Esophagus mucosa (tissue), 1 donor: ENCODE results near the gene CLIC4. TPM values are rescaled to one million over a fixed set of nuclear protein-coding genes. Genes with fewer than 3 reads are reported as not detected.

Source experiments
- ATAC-seq: fragments of 200-7000 bp; cut with Tn5 transposase; one replicate; pipeline ENCODE4 v1.9.1; 2020
- total RNA-seq: library from RNA; stranded (reverse); gene quantifications from one replicate; pipeline ENCODE4 v1.2.4, GENCODE V29; 2023
- donor health status: DM: yes; HTN: yes; CAD: no.

The CLIC4 gene
- total RNA-seq, 1 donor from 2014 or later: 56.8 TPM

- peak; percentile 63 for ATAC-seq
Measured at GRCh38 chr1:24861821-24862727, 116.8 kb downstream of the CLIC4 start.

GRCh38 chr1:24862775-24863483, 117.7 kb downstream of the CLIC4 start:
- no peak for ATAC-seq

GRCh38 chr1:24864370-24864777, 119.1 kb downstream of the CLIC4 start:
- ATAC-seq: no peak

GRCh38 chr1:24865168-24865567, 119.9 kb downstream of the CLIC4 start:
- no peak for ATAC-seq

- no peak for ATAC-seq
Measured at GRCh38 chr1:24865587-24865986, 120.3 kb downstream of the CLIC4 start.

GRCh38 chr1:24866211-24867083, 121.2 kb downstream of the CLIC4 start:
- ATAC-seq: peak; percentile 36

GRCh38 chr1:24867084-24867870, 122.0 kb downstream of the CLIC4 start:
- peak; percentile 24 for ATAC-seq

GRCh38 chr1:24868016-24868875, 123.0 kb downstream of the CLIC4 start:
- no peak for ATAC-seq

GRCh38 chr1:24870551-24871195, 125.4 kb downstream of the CLIC4 start:
- no peak for ATAC-seq

- no peak for ATAC-seq
Measured at GRCh38 chr1:24871306-24871901, 126.2 kb downstream of the CLIC4 start.

GRCh38 chr1:24872061-24872850, 127.0 kb downstream of the CLIC4 start:
- no peak for ATAC-seq

GRCh38 chr1:24873148-24873547, 127.9 kb downstream of the CLIC4 start:
- no peak for ATAC-seq

GRCh38 chr1:24874056-24874455, 128.8 kb downstream of the CLIC4 start:
- no peak for ATAC-seq

GRCh38 chr1:24874611-24875234, 129.5 kb downstream of the CLIC4 start:
- peak; percentile 66 for ATAC-seq

- ATAC-seq: no peak
Measured at GRCh38 chr1:24875257-24875656, 130.0 kb downstream of the CLIC4 start.

GRCh38 chr1:24875991-24876506, 130.8 kb downstream of the CLIC4 start:
- peak; percentile 28 for ATAC-seq

GRCh38 chr1:24878045-24878444, 132.8 kb downstream of the CLIC4 start:
- no peak for ATAC-seq
